Vagina (tissue), 2 donors: ENCODE measurements around the gene BFSP1. TPM values are rescaled to one million over a fixed set of nuclear protein-coding genes. Genes with fewer than 3 reads are reported as not detected.

ENCODE experiments used
- DNase-seq, 2 donors: peaks; one replicate each; pipeline ENCODE4 v3.0.0-alpha.2; 2017; ENCODE audit errors: extremely low spot score in 2 of 2
- H3K27ac ChIP-seq: fragments of 200-600 bp; sonication (generic); one replicate; pipeline ENCODE4 v1.5.1; 2019
- H3K27me3 ChIP-seq: fragments of 200-600 bp; sonication (generic); one replicate; pipeline ENCODE4 v1.5.1; 2019
- H3K36me3 ChIP-seq, 2 donors: fragments of 200-600 bp; sonication (generic); one replicate each; pipeline ENCODE4 v1.5.1; 2017 to 2019
- H3K4me1 ChIP-seq: fragments of 200-600 bp; sonication (generic); one replicate; pipeline ENCODE4 v1.5.1; 2019
- H3K4me3 ChIP-seq, 2 donors: fragments of 200-600 bp; sonication (generic); 1 replicate in 1 of 2; 2 replicates in 1 of 2; pipeline ENCODE4 v1.5.1; 2016 to 2019
- H3K9me3 ChIP-seq: fragments of 200-600 bp; sonication (generic); one replicate; pipeline ENCODE4 v1.5.1; 2019
- POLR2A ChIP-seq, 2 donors: fragments of 450-650 bp; IDR thresholded peaks; one replicate each; pipeline ENCODE4 v1.6.1; 2017; ENCODE audit warnings: antibody characterized with exemption in 2 of 2, mild to moderate bottlenecking in 2 of 2, moderate library complexity in 2 of 2
- POLR2AphosphoS5 ChIP-seq, 2 donors: sonication (generic); formaldehyde crosslinking; IDR thresholded peaks; one replicate each; pipeline ENCODE4 v1.9.0; 2017; ENCODE audit warnings: antibody characterized with exemption in 2 of 2, mild to moderate bottlenecking in 2 of 2, low read depth in 1 of 2; ENCODE audit not compliant: insufficient read depth in 1 of 2
- intact Hi-C: fragments of 100-400 bp; cut with DNase I; formaldehyde crosslinking; loops from one replicate; pipeline ENCODE4 v1.15.1; 2023
- total RNA-seq: library from RNA; depleted of rRNA; stranded (reverse); fragments of >200 nt; gene quantifications from one replicate; pipeline ENCODE4 v1.2.3, GENCODE V29; 2016
- TF ChIP-seq, protein P1 (sequence below), 3 experiments: fragments of 450-650 bp in 2 of 3; fragments of 200-600 bp in 1 of 3; sonication (generic) in 1 of 3; IDR thresholded peaks; one replicate each; pipeline ENCODE4 v1.5.1; 2017 to 2019; ENCODE audit warnings: antibody characterized with exemption in 3 of 3, mild to moderate bottlenecking in 2 of 3, moderate library complexity in 2 of 3

Gene BFSP1
- total RNA-seq, 1 donor from 2014 or later, result 0.49 TPM

DNA sequence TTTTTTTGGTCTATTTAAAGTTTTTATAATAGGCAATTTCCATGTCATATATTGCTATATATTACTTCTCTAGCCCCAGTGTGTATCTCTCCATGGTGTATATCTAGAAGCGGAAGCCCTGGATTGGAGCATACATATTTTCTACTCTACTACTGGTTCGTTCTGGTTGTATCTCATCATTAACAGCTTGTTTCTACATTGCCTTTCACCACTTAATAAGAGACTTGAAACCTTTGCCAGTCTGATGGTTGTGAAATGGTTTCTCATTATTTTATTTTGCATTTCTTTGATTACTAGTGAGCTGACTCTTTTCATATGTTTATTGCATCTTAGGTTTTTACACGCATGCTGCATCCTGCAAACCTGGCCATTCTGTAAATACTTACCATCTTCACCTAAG lies 42.3 kb upstream of the BFSP1 start:
- H3K4me3 ChIP-seq, result no peak overlapping the region

GRCh38 chr20:17572034-17572638 lies 41.0 kb upstream of the BFSP1 start:
- TF ChIP-seq POLR2AphosphoS5 (IDR thresholded peaks at IDR 0.05; ENCODE audit: insufficient read depth in 1 of 2, low read depth in 1 of 2), result no peak
- TF ChIP-seq, protein P1, sequence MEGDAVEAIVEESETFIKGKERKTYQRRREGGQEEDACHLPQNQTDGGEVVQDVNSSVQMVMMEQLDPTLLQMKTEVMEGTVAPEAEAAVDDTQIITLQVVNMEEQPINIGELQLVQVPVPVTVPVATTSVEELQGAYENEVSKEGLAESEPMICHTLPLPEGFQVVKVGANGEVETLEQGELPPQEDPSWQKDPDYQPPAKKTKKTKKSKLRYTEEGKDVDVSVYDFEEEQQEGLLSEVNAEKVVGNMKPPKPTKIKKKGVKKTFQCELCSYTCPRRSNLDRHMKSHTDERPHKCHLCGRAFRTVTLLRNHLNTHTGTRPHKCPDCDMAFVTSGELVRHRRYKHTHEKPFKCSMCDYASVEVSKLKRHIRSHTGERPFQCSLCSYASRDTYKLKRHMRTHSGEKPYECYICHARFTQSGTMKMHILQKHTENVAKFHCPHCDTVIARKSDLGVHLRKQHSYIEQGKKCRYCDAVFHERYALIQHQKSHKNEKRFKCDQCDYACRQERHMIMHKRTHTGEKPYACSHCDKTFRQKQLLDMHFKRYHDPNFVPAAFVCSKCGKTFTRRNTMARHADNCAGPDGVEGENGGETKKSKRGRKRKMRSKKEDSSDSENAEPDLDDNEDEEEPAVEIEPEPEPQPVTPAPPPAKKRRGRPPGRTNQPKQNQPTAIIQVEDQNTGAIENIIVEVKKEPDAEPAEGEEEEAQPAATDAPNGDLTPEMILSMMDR (IDR thresholded peaks at IDR 0.05), result no peak
- TF ChIP-seq POLR2A (IDR thresholded peaks at IDR 0.05), result no peak
- Histone ChIP-seq H3K27me3 (no peaks in the 10 kb centered on the region), H3K36me3 (no peaks in the 10 kb centered on the region), H3K4me1 (peaks cover 72% of the 10 kb centered on the region), H3K9me3 (no peaks in the 10 kb centered on the region), H3K4me3 (peak overlapping the region; percentile 94 to 96), H3K27ac (peak overlapping the region; percentile 99)
- DNase-seq, result no peak
- intact Hi-C loops, result loop anchor here (2.0 kb wide), 1 partner anchor 43 kb away; no protein-coding TSS in a partner anchor

More for the DNA sequence above, 42.3 kb upstream of the BFSP1 start:
- H3K36me3 ChIP-seq, result no peaks in the 10 kb centered on the region
- TF ChIP-seq POLR2A (IDR thresholded peaks at IDR 0.05), result no peak
- peaks cover 63% of the 10 kb centered on the region for H3K4me1 ChIP-seq
- intact Hi-C loops, result loop anchor here (2.0 kb wide), 1 partner anchor 41 kb away; no protein-coding TSS in a partner anchor
- H3K27ac ChIP-seq, result no peak overlapping the region
- H3K27me3 ChIP-seq, result no peaks in the 10 kb centered on the region
- H3K9me3 ChIP-seq, result no peaks in the 10 kb centered on the region
- DNase-seq, result no peak

- Histone ChIP-seq H3K4me3 (peak overlapping the region; percentile 94 to 96), H3K27ac (peak overlapping the region; percentile 99), H3K9me3 (no peaks in the 10 kb centered on the region), H3K4me1 (peaks cover 62% of the 10 kb centered on the region), H3K27me3 (no peaks in the 10 kb centered on the region), H3K36me3 (no peaks in the 10 kb centered on the region)
- DNase-seq, result no peak
- TF ChIP-seq POLR2A (IDR thresholded peaks at IDR 0.05), result no peak
- TF ChIP-seq, protein P1 (IDR thresholded peaks at IDR 0.05), result no peak
- TF ChIP-seq POLR2AphosphoS5 (IDR thresholded peaks at IDR 0.05; ENCODE audit: insufficient read depth in 1 of 2, low read depth in 1 of 2), result no peak
- intact Hi-C loops, result loop anchor here (2.0 kb wide), 1 partner anchor 14 kb away; no protein-coding TSS in a partner anchor
These were observed 40.0 kb upstream of the BFSP1 start for GRCh38 chr20:17571153-17571527.

DNA sequence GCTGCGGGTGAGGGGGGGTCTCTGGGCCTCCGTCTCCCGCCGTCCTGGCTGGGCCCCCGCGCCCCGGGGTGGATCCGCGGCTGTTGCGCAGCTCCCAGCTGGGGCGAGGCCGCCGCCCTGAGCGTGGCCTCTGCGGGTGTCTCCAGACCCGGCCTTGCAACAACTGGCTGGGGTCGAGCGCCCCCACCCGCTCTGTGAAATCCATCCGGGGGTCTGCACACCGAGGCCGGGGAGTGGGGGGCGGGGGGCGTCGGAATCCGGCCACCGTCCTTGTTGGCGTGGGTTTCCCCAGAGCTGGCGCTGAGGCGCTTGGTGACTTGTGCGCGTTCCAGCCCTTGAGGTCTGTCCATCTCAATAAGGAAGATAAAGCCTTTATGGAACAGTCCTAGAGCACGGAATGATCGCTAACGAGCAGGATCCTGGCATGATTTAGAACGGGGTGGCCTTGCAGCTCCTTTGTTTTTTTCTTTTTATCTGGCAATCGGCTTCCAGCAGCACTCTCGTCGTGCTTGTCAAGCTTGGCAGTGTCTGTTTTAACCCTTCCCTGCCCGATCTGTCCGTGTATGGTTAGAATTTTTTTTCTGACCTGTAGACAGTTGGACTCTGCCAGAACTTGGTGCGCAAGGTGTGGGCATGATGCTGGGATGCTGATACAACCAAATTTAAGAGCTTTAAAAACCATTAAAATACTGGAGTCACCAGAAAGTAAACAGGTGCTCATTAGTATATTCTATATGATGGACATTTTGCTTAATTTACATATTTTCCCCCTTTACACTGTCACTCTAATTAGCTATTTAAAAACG lies 39.4 kb upstream of the BFSP1 start:
- Histone ChIP-seq H3K4me3 (peak overlapping the region; percentile 94 to 96), H3K9me3 (no peaks in the 10 kb centered on the region), H3K27me3 (no peaks in the 10 kb centered on the region), H3K36me3 (no peaks in the 10 kb centered on the region), H3K4me1 (peaks cover 56% of the 10 kb centered on the region), H3K27ac (peak overlapping the region; percentile 99)
- TF ChIP-seq POLR2AphosphoS5 (IDR thresholded peaks at IDR 0.05; ENCODE audit: insufficient read depth in 1 of 2, low read depth in 1 of 2) (no peak), POLR2A (IDR thresholded peaks at IDR 0.05) (no peak)
- TF ChIP-seq, protein P1 (IDR thresholded peaks at IDR 0.05), result no peak
- intact Hi-C loops, result loop anchor here (2.0 kb wide), 1 partner anchor 14 kb away; no protein-coding TSS in a partner anchor
- peak in 1 of 2 donors; percentile 91 for DNase-seq

GRCh38 chr20:17569616-17570346 lies 38.6 kb upstream of the BFSP1 start, which contains the start of gene DSTN:
TSS of gene DSTN (plus strand) at chr20:17570075. CDS start at chr20:17570209, 134 bp downstream.
- Histone ChIP-seq H3K27ac (peak within 1 kb of the TSS; percentile 99), H3K27me3 (no peaks in the 10 kb centered on the region), H3K9me3 (no peaks in the 10 kb centered on the region), H3K36me3 (no peaks in the 10 kb centered on the region), H3K4me3 (peak within 1 kb of the TSS; percentile 94 to 96), H3K4me1 (peaks cover 51% of the 10 kb centered on the region)
- peak in 1 of 2 donors; percentile 96 for DNase-seq
- intact Hi-C loops, result loop anchor here (2.0 kb wide), 1 partner anchor 15 kb away; no protein-coding TSS in a partner anchor
- peak in 1 of 2 donors; percentile 98 for TF ChIP-seq POLR2AphosphoS5 (IDR thresholded peaks at IDR 0.05; ENCODE audit: insufficient read depth in 1 of 2, low read depth in 1 of 2)
- TF ChIP-seq, protein P1 (IDR thresholded peaks at IDR 0.05), result no peak
- peak in 1 of 2 donors; percentile 96 for TF ChIP-seq POLR2A (IDR thresholded peaks at IDR 0.05)
